Ovary (tissue), 3 donors: Measurements from ENCODE around the gene PATL2.
"Not testable (repeated sequence)": the region's sequence is repeated elsewhere in the genome, so short reads cannot be mapped to it uniquely, and the experiment has no call there.

Experiments used
- POLR2A ChIP-seq: fragments of 450-650 bp; IDR thresholded peaks from one replicate; pipeline ENCODE4 v1.6.1; 2017; ENCODE audit warnings: antibody characterized with exemption, mild to moderate bottlenecking, moderate library complexity
- TF ChIP-seq, protein P1 (sequence below), 3 donors: fragments of 450-650 bp in 2 of 3; fragments of 200-600 bp in 1 of 3; IDR thresholded peaks; one replicate each; pipeline versions ENCODE4 v1.5.1 to v1.8.0; 2016 to 2022; ENCODE audit warnings: antibody characterized with exemption in 3 of 3, mild to moderate bottlenecking in 1 of 3
- donor health status: DM: no; HTN: no; CAD: no.

DNA sequence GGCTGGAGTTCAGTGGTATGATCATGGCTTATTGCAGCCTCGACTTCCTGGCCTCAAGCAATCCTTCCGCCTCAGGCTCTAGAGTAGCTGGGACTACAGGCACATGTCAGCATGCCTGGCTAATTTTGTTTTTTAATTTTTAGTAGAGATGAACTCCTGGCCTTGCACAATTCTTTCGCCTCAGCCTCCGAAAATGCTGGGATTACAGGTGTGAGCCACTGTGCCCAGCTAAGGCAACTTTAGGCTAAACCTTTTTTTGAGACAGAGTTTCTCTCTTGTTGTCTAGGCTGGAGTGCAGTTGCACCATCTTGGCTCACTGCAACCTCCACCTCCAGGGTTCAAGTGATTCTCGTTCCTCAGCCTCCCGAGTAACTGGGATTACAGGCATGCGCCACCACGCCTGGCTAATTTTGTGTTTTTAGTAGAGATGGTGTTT, 8.9 kb upstream of the PATL2 start:
- TF ChIP-seq, protein P1, sequence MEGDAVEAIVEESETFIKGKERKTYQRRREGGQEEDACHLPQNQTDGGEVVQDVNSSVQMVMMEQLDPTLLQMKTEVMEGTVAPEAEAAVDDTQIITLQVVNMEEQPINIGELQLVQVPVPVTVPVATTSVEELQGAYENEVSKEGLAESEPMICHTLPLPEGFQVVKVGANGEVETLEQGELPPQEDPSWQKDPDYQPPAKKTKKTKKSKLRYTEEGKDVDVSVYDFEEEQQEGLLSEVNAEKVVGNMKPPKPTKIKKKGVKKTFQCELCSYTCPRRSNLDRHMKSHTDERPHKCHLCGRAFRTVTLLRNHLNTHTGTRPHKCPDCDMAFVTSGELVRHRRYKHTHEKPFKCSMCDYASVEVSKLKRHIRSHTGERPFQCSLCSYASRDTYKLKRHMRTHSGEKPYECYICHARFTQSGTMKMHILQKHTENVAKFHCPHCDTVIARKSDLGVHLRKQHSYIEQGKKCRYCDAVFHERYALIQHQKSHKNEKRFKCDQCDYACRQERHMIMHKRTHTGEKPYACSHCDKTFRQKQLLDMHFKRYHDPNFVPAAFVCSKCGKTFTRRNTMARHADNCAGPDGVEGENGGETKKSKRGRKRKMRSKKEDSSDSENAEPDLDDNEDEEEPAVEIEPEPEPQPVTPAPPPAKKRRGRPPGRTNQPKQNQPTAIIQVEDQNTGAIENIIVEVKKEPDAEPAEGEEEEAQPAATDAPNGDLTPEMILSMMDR (IDR thresholded peaks at IDR 0.05), result not testable (repeated sequence)
- not testable (repeated sequence) for TF ChIP-seq POLR2A
